IMR-90 (cell line): ENCODE results near the gene SLC26A1. TPM values are rescaled to one million over a fixed set of nuclear protein-coding genes. Genes with fewer than 3 reads are reported as not detected.
"Not testable (repeated sequence)": the region's sequence is repeated elsewhere in the genome, so short reads cannot be mapped to it uniquely, and the experiment has no call there.

Experiments used
- ATAC-seq: fragments of 200-7000 bp; cut with Tn5 transposase; 2 replicates; pipeline ENCODE4 v1.9.1; 2020; ENCODE audit warnings: low read depth, mild to moderate bottlenecking, moderate library complexity
- BruUV-seq: library from RNA; stranded (reverse); fragments of 400-500 nt; replicated peaks from 2 replicates; lab custom pipeline; 2021; lab: Mats Ljungman, UMichigan
- CTCF ChIA-PET: fragments of 300-600 bp; formaldehyde crosslinking; extraction: SDS; loops from one replicate; lab custom pipeline; 2021; ENCODE audit warnings: antibody characterized with exemption; lab: Yijun Ruan, JAX
- POLR2A ChIA-PET: fragments of 300-600 bp; sonication (Branson Sonifier 250); formaldehyde crosslinking; loops from one replicate; lab custom pipeline; 2022; ENCODE audit warnings: antibody characterized with exemption; ENCODE audit not compliant: unreplicated experiment; lab: Charles Lee
- DNase-seq: peaks from one replicate; pipeline ENCODE4 v3.0.0; 2013
- H2AFZ ChIP-seq: replicated peaks from 2 replicates; pipeline ENCODE3; 2013; ENCODE audit warnings: low read length, mild to moderate bottlenecking; ENCODE audit not compliant: poor library complexity
- H2AK5ac ChIP-seq: 2 replicates; pipeline ENCODE4 v1.6.1; 2013; ENCODE audit warnings: low read depth, low read length, inconsistent platforms
- H2AK9ac ChIP-seq: replicated peaks from 2 replicates; pipeline ENCODE3; 2013; ENCODE audit warnings: mild to moderate bottlenecking, low read depth, low read length, moderate library complexity; ENCODE audit not compliant: poor library complexity
- H2BK120ac ChIP-seq: 2 replicates; pipeline ENCODE4 v1.6.1; 2013; ENCODE audit warnings: low read depth, low read length, inconsistent platforms
- H2BK15ac ChIP-seq: 3 replicates; pipeline ENCODE4 v1.6.1; 2013; ENCODE audit warnings: low read depth, low read length, inconsistent platforms
- H2BK20ac ChIP-seq: 2 replicates; pipeline ENCODE4 v1.6.1; 2013; ENCODE audit warnings: low read depth, mild to moderate bottlenecking, inconsistent platforms, low read length, moderate library complexity
- H2BK5ac ChIP-seq: 2 replicates; pipeline ENCODE4 v1.6.1; 2013; ENCODE audit warnings: mild to moderate bottlenecking, low read depth, low read length, inconsistent platforms; ENCODE audit not compliant: poor library complexity, severe bottlenecking
- H3K14ac ChIP-seq: replicated peaks from 2 replicates; pipeline ENCODE4 v1.6.1; 2013; ENCODE audit warnings: low read depth, low read length, inconsistent platforms
- H3K18ac ChIP-seq: 2 replicates; pipeline ENCODE4 v1.6.1; 2013; ENCODE audit warnings: low read depth, low read length, control low read depth
- H3K23ac ChIP-seq: 2 replicates; pipeline ENCODE4 v1.6.1; 2013; ENCODE audit warnings: low read depth, low read length, inconsistent platforms
- H3K27ac ChIP-seq: 2 replicates; pipeline ENCODE4 v1.5.1; 2013; ENCODE audit warnings: mild to moderate bottlenecking, control low read depth, low read length; ENCODE audit not compliant: insufficient read depth
- H3K27me3 ChIP-seq: 2 replicates; pipeline ENCODE4 v1.6.1; 2013; ENCODE audit warnings: low read length; ENCODE audit not compliant: control insufficient read depth, insufficient read depth
- H3K36me3 ChIP-seq: 2 replicates; pipeline ENCODE4 v1.6.1; 2013; ENCODE audit warnings: low read length, mixed read lengths; ENCODE audit not compliant: control insufficient read depth, insufficient read depth
- H3K4ac ChIP-seq: 2 replicates; pipeline ENCODE4 v1.6.1; 2013; ENCODE audit warnings: low read depth, low read length, inconsistent platforms
- H3K4me1 ChIP-seq: 2 replicates; pipeline ENCODE4 v1.6.1; 2013; ENCODE audit warnings: low read length, mixed read lengths; ENCODE audit not compliant: control insufficient read depth, insufficient read depth
- H3K4me2 ChIP-seq: 2 replicates; pipeline ENCODE4 v1.6.1; 2013; ENCODE audit warnings: low read depth, mild to moderate bottlenecking, control low read depth, low read length, moderate library complexity
- H3K4me3 ChIP-seq: 2 replicates; pipeline ENCODE4 v1.5.1; 2013; ENCODE audit warnings: low read depth, mild to moderate bottlenecking, control low read depth, low read length, moderate library complexity; ENCODE audit not compliant: insufficient read depth
- H3K56ac ChIP-seq: 2 replicates; pipeline ENCODE4 v1.6.1; 2013; ENCODE audit warnings: low read length, inconsistent platforms; ENCODE audit not compliant: insufficient read depth; ENCODE audit errors: extremely low read depth
- H3K79me1 ChIP-seq, 2 experiments: 2 replicates each; pipeline ENCODE4 v1.6.1; 2013; ENCODE audit warnings: low read length in 2 of 2, inconsistent platforms in 1 of 2, low read depth in 1 of 2
- H3K9ac ChIP-seq: 2 replicates; pipeline ENCODE4 v1.6.1; 2013; ENCODE audit warnings: low read depth, low read length, control low read depth
- H3K9me1 ChIP-seq: 2 replicates; pipeline ENCODE4 v1.6.1; 2013; ENCODE audit warnings: low read length, inconsistent platforms; ENCODE audit not compliant: insufficient read depth
- H3K9me3 ChIP-seq: 2 replicates; pipeline ENCODE4 v1.6.1; 2013; ENCODE audit warnings: low read length; ENCODE audit not compliant: control insufficient read depth, insufficient read depth
- H4K20me1 ChIP-seq: 2 replicates; pipeline ENCODE4 v1.6.1; 2013; ENCODE audit warnings: low read length, inconsistent platforms; ENCODE audit not compliant: insufficient read depth
- H4K5ac ChIP-seq: 2 replicates; pipeline ENCODE4 v1.6.1; 2013; ENCODE audit warnings: mild to moderate bottlenecking, low read depth, low read length, control low read depth
- H4K8ac ChIP-seq, 2 experiments: 2 replicates each; pipeline ENCODE4 v1.6.1; 2013; ENCODE audit warnings: low read depth in 2 of 2, low read length in 2 of 2, control low read depth in 1 of 2, inconsistent platforms in 1 of 2
- H4K91ac ChIP-seq: 2 replicates; pipeline ENCODE4 v1.6.1; 2013; ENCODE audit warnings: low read depth, low read length, inconsistent platforms; ENCODE audit not compliant: insufficient read depth
- USF2 ChIP-seq: fragments of 150-350 bp; IDR thresholded peaks from 2 replicates; pipeline ENCODE4 v1.6.1; 2017; ENCODE audit warnings: mild to moderate bottlenecking, antibody characterized with exemption, low read length, low read depth
- WGBS, 2 experiments: methylation state at CpG; one replicate each; pipeline versions ENCODE4 v1.1.5 to v1.1.7; 2013; ENCODE audit warnings: missing lambda C conversion rate in 2 of 2; ENCODE audit not compliant: insufficient read length in 1 of 2; ENCODE audit errors: extremely low coverage in 2 of 2; 5-methylcytosine and 5-hydroxymethylcytosine counted together
- dilution Hi-C: fragments of 300-500 bp; cut with HindIII; formaldehyde crosslinking; loops from one replicate; pipeline ENCODE4 v1.14.3; 2018; ENCODE audit warnings: low sequenced_read_pairs; ENCODE audit not compliant: unreplicated experiment
- in situ Hi-C: fragments of 300-500 bp; cut with MboI; formaldehyde crosslinking; loops from 3 replicates; pipeline ENCODE4 v1.14.3; 2019; ENCODE audit warnings: low sequenced_read_pairs, inconsistent platforms, mixed read lengths
- intact Hi-C: fragments of 100-400 bp; cut with micrococcal nuclease; formaldehyde crosslinking; loops from 2 replicates; pipeline ENCODE4 v1.10.0; 2022
- polyA plus RNA-seq, 3 experiments: library from polyadenylated mRNA; depleted of rRNA; stranded (reverse); fragments of >200 nt; gene quantifications; 2 replicates each; pipeline ENCODE4 v1.2.3, GENCODE V29; 2012; ENCODE audit warnings: low replicate concordance in 1 of 3
- total RNA-seq: library from RNA; depleted of rRNA; stranded (reverse); fragments of >200 nt; gene quantifications from 2 replicates; pipeline ENCODE4 v1.2.3, GENCODE V29; 2012; rRNA removed

Gene SLC26A1
- total and polyA plus RNA-seq, 2 of the 4 experiments (the other 2 are of a cell fraction), result 0.09 TPM; not detected in 1

GRCh38 chr4:945274-946102 is 47.7 kb downstream of the SLC26A1 start (continued):
- TF ChIP-seq USF2, result no peak

- POLR2A ChIA-PET, result not testable (repeated sequence)
Observed at GRCh38 chr4:939508-939907, 53.7 kb downstream of the SLC26A1 start.

More at GRCh38 chr4:939508-939907, 53.7 kb downstream of the SLC26A1 start:
- H3K4me2 ChIP-seq, H3K27ac ChIP-seq, H4K20me1 ChIP-seq, H2BK5ac ChIP-seq, CTCF ChIA-PET, H2AK5ac ChIP-seq, BruUV-seq, H3K23ac ChIP-seq, H3K4me1 ChIP-seq, H2AFZ ChIP-seq, in situ Hi-C loops, dilution Hi-C loops, H4K8ac ChIP-seq, H3K4ac ChIP-seq, H3K27me3 ChIP-seq, H2BK20ac ChIP-seq, H3K14ac ChIP-seq, H3K79me1 ChIP-seq, H3K36me3 ChIP-seq, H2AK9ac ChIP-seq, ATAC-seq, H3K9ac ChIP-seq, H2BK120ac ChIP-seq, H3K18ac ChIP-seq, H3K4me3 ChIP-seq, H4K5ac ChIP-seq, H3K9me3 ChIP-seq, H3K56ac ChIP-seq, H4K91ac ChIP-seq, H2BK15ac ChIP-seq, DNase-seq, H3K9me1 ChIP-seq: not testable (repeated sequence)
- intact Hi-C loops, result loop anchor here (10.0 kb wide), 1 partner anchor 155 kb away; no protein-coding TSS in a partner anchor
- no CpG with 5 or more reads among the region's 4 CpGs for WGBS, 2 experiments

Other genes with a start within 250 kb of the SLC26A1 start
- gene CPLX1, start 167.3 kb downstream of the SLC26A1 start, total RNA-seq, result not detected in 2 replicates
- 0.05 and 0.06 TPM in 2 replicates for gene CPLX1, start 167.3 kb downstream of the SLC26A1 start, polyA plus RNA-seq (2012; rRNA removed)
- 34.4 and 133 TPM in 2 replicates for gene GAK, start 61.1 kb downstream of the SLC26A1 start, total RNA-seq
- gene GAK, start 61.1 kb downstream of the SLC26A1 start, polyA plus RNA-seq (2012; rRNA removed), result 44.6 and 45.1 TPM in 2 replicates
- gene TMEM175, start 60.9 kb downstream of the SLC26A1 start, total RNA-seq, result 7.7 and 9.2 TPM in 2 replicates
- gene TMEM175, start 60.9 kb downstream of the SLC26A1 start, polyA plus RNA-seq (2012; rRNA removed), result 41.9 and 47.4 TPM in 2 replicates
- gene DGKQ, start 19.8 kb downstream of the SLC26A1 start, total RNA-seq, result 4.3 and 4.4 TPM in 2 replicates
- gene DGKQ, start 19.8 kb downstream of the SLC26A1 start, polyA plus RNA-seq (2012; rRNA removed), result 15.6 and 17.4 TPM in 2 replicates
- 0.72 and 1.7 TPM in 2 replicates for gene IDUA, start 6.4 kb downstream of the SLC26A1 start, total RNA-seq
- gene IDUA, start 6.4 kb downstream of the SLC26A1 start, polyA plus RNA-seq (2012; rRNA removed), result 12.5 and 16.7 TPM in 2 replicates
- gene FGFRL1, start 18.2 kb upstream of the SLC26A1 start, total RNA-seq, result 43.3 and 49.3 TPM in 2 replicates
- 78.8 and 87.3 TPM in 2 replicates for gene FGFRL1, start 18.2 kb upstream of the SLC26A1 start, polyA plus RNA-seq (2012; rRNA removed)
- gene RNF212, start 120.2 kb upstream of the SLC26A1 start, total RNA-seq, result under 0.01 TPM in 2 replicates
- gene RNF212, start 120.2 kb upstream of the SLC26A1 start, polyA plus RNA-seq (2012; rRNA removed), result 0.46 and 0.51 TPM in 2 replicates
- gene SPON2, start 179.2 kb upstream of the SLC26A1 start, total RNA-seq, result 21.1 and 21.7 TPM in 2 replicates
- 177 and 209 TPM in 2 replicates for gene SPON2, start 179.2 kb upstream of the SLC26A1 start, polyA plus RNA-seq (2012; rRNA removed)